KMS-11 (cell line): ENCODE measurements around the gene SPRY4.
A peak's percentile ranks its signal among the peaks of the same experiment; 100 is the strongest.

Experiments
- H2AFZ ChIP-seq: fragments of 200-600 bp; sonication (generic); 2 replicates; pipeline ENCODE4 v1.6.1; 2016; ENCODE audit warnings: antibody characterized with exemption, mixed run types, low read depth
- H3K27ac ChIP-seq: fragments of 200-600 bp; sonication (generic); 2 replicates; pipeline ENCODE4 v1.6.1; 2016; ENCODE audit warnings: mild to moderate bottlenecking, mixed run types
- H3K27me3 ChIP-seq: fragments of 200-600 bp; sonication (generic); 2 replicates; pipeline ENCODE4 v1.6.1; 2017; ENCODE audit warnings: mild to moderate bottlenecking, low read depth, mixed run types, moderate library complexity; ENCODE audit not compliant: insufficient read depth
- H3K36me3 ChIP-seq: fragments of 200-600 bp; sonication (generic); 2 replicates; pipeline ENCODE4 v1.6.1; 2017; ENCODE audit warnings: mild to moderate bottlenecking, mixed run types; ENCODE audit not compliant: insufficient read depth
- H3K4me1 ChIP-seq: fragments of 200-600 bp; sonication (generic); 2 replicates; pipeline ENCODE4 v1.6.1; 2016; ENCODE audit warnings: mild to moderate bottlenecking, low read depth, mixed run types; ENCODE audit not compliant: poor library complexity, severe bottlenecking
- H3K4me2 ChIP-seq: fragments of 200-600 bp; sonication (generic); 2 replicates; pipeline ENCODE4 v1.7.0; 2016; ENCODE audit warnings: mild to moderate bottlenecking, mixed run types
- H3K4me3 ChIP-seq: fragments of 200-600 bp; sonication (generic); IDR thresholded peaks from 2 replicates; pipeline ENCODE4 v1.6.1; 2017; ENCODE audit warnings: low read depth, low read length, mixed read lengths; ENCODE audit not compliant: insufficient read depth
- H3K79me2 ChIP-seq: fragments of 200-600 bp; sonication (generic); 2 replicates; pipeline ENCODE4 v1.6.1; 2016; ENCODE audit warnings: low read depth, mixed run types; ENCODE audit not compliant: insufficient read depth
- H3K9ac ChIP-seq: fragments of 200-600 bp; sonication (generic); 2 replicates; pipeline ENCODE4 v1.6.1; 2016; ENCODE audit warnings: mild to moderate bottlenecking, mixed run types
- H4K20me1 ChIP-seq: fragments of 200-600 bp; sonication (generic); 2 replicates; pipeline ENCODE4 v1.6.1; 2016; ENCODE audit warnings: mild to moderate bottlenecking, mixed run types; ENCODE audit not compliant: insufficient read depth
- TF ChIP-seq, protein P1 (sequence below): fragments of 200-600 bp; sonication (generic); conservative IDR thresholded peaks from 2 replicates; pipeline ENCODE4 v1.6.1; 2017; ENCODE audit warnings: low read depth, mild to moderate bottlenecking, antibody characterized with exemption, low read length, moderate library complexity, mixed read lengths

Gene SPRY4, protein sequence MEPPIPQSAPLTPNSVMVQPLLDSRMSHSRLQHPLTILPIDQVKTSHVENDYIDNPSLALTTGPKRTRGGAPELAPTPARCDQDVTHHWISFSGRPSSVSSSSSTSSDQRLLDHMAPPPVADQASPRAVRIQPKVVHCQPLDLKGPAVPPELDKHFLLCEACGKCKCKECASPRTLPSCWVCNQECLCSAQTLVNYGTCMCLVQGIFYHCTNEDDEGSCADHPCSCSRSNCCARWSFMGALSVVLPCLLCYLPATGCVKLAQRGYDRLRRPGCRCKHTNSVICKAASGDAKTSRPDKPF

DNA sequence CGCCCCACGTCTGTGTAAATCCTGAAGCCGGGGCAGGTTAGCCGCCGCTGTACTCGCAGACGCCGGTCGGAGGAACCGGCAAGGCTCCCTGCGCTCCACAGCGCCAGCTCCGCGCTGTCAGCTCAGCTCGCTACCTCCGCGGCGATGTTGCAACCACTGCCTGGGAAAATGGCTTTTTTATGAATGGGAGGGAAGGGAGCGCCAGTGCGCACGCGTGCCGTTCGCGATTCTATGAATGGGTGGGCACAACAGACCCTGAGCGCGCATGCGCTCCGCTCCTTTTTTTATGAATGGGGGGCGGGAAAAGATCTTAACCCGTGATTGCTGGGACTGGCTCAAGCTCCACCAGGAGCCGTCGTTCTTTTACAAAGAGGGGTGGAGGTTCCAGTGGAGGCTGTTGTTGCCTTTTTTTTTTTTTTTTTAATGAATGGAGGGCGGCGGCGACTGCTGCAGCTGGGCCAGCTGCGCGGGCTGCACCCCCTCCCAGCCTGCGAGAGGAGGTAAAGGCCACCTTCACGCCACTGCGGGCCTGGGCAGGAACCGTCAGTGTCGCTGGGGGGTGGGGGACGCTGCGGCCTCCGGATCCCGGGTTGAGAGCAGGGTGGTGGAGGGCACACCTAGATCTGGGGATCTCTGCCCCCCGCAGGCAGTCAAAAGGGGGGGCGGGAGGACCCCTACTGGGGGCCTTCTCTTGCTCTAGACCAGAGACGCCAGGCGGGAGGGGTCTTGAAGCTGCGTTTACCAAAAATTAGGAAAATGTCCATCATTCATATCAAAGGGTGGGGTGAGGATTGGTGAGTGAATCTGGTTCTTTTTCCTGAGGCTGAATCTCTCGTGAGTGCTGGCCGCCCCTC lies at the start of gene SPRY4:
SPRY4 (minus strand) TSS at position 151 of the 854 bp plus-strand sequence. CDS start 9,913 bp downstream, outside the sequence.
- Histone ChIP-seq H3K79me2 (no peaks in the 10 kb centered on the region), H3K9ac (peak within 1 kb of the TSS; percentile 64; the same call in 1 of the 2 replicates), H3K4me3 (no peak within 1 kb of the TSS), H3K36me3 (no peaks in the 10 kb centered on the region), H3K4me2 (peak within 1 kb of the TSS; percentile 87), H3K27me3 (no peaks in the 10 kb centered on the region), H3K4me1 (peaks cover 3% of the 10 kb centered on the region), H2AFZ (peak within 1 kb of the TSS; percentile 90), H3K27ac (peak within 1 kb of the TSS; percentile 61), H4K20me1 (no peaks in the 10 kb centered on the region)
- TF ChIP-seq, protein P1, sequence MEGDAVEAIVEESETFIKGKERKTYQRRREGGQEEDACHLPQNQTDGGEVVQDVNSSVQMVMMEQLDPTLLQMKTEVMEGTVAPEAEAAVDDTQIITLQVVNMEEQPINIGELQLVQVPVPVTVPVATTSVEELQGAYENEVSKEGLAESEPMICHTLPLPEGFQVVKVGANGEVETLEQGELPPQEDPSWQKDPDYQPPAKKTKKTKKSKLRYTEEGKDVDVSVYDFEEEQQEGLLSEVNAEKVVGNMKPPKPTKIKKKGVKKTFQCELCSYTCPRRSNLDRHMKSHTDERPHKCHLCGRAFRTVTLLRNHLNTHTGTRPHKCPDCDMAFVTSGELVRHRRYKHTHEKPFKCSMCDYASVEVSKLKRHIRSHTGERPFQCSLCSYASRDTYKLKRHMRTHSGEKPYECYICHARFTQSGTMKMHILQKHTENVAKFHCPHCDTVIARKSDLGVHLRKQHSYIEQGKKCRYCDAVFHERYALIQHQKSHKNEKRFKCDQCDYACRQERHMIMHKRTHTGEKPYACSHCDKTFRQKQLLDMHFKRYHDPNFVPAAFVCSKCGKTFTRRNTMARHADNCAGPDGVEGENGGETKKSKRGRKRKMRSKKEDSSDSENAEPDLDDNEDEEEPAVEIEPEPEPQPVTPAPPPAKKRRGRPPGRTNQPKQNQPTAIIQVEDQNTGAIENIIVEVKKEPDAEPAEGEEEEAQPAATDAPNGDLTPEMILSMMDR, result no peak

DNA sequence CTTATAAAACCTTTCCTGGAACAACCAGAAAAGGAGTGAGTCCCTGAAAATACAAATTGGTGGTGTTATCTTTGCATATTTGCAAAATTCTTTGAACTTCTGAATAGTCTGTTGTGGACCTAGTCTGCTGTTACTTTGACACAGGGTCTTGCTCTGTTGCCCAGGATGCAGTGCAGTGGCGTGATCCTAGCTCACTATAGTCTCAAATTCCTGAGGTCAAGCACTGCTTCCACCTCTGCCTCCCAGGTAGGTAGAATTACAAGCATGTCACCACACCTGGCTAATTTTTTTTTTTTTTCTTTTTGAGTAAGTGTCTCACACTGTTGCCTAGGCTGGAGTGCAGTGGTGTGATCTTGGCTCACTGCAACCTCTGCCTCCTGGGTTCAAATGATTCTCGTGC lies 43.7 kb upstream of the SPRY4 start:
- H3K9ac ChIP-seq, result no peak overlapping the region
- no peaks in the 10 kb centered on the region for H3K79me2 ChIP-seq
- H3K27ac ChIP-seq, result no peak overlapping the region
- no peak overlapping the region for H3K4me2 ChIP-seq
- no peaks in the 10 kb centered on the region for H4K20me1 ChIP-seq
- no peaks in the 10 kb centered on the region for H3K27me3 ChIP-seq
- TF ChIP-seq, protein P1, result no peak
- no peak overlapping the region for H3K4me3 ChIP-seq
- H3K36me3 ChIP-seq, result no peaks in the 10 kb centered on the region
- no peak overlapping the region for H2AFZ ChIP-seq
- H3K4me1 ChIP-seq, result no peaks in the 10 kb centered on the region

DNA sequence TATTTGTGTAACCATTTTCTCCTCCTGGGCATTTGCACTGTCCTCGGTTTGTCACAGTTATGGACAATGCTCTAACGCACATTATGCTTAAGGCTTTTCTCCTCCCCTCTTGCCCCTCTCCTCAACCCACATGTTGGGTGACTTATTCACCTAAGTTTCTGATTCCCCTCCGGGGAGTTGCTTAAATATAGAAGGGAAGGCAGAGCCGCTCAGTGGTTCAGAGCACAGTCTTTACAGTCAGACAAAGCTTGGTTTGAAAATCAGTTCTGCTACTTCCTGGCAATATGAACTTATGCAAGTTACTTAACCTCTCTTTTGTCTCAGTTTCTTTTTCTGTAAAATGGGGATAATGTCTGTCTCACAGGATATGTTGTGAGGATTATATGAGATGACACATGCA lies 41.2 kb upstream of the SPRY4 start:
- Histone ChIP-seq H4K20me1 (no peaks in the 10 kb centered on the region), H3K27ac (no peak overlapping the region), H3K4me1 (no peaks in the 10 kb centered on the region), H3K36me3 (no peaks in the 10 kb centered on the region), H3K27me3 (no peaks in the 10 kb centered on the region), H2AFZ (no peak overlapping the region), H3K4me2 (no peak overlapping the region), H3K9ac (no peak overlapping the region), H3K4me3 (no peak overlapping the region), H3K79me2 (no peaks in the 10 kb centered on the region)
- TF ChIP-seq, protein P1, result no peak

DNA sequence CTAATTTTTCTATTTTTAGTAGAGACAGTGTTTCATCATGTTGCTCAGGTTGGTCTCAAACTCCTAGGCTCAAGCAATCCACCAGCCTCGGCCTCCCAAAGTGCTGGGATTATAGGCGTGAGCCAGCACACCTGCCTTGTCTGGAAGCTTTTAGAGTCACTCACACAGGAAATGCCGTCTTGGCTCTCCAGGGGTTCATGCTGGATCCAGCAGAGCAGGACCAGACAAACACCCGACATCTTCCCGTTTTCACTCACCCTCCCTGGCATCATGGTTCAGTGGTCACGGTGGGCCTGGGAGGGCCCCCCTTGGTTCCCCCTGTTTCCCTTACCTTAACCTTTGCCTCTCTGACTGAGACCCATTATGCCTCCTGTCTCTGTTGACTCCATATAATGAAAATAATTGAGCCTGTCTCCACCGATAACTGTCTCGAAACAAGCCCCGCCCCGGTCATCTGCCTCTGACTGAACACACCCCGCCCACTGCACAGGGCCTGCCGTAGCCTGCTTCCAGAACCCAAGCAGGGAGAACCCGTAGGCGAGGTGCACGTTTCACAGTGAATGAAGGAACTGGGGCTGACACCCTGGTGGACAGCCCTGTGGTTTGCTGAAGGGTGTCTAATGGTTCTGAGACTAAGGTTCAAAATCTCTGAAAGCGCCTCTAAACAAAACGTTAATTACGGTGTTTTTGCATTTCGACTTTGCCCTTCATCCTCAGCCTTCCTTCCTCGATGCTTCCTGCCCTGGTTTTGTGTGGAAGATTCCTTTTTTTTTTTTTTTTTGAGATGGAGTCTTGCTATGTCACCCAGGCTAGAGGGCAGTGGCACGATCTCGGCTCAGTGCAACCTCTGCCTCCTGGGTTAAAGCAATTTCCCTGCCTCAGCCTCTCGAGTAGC lies 39.7 kb upstream of the SPRY4 start:
- no peaks in the 10 kb centered on the region for H3K27me3 ChIP-seq
- H3K4me1 ChIP-seq, result no peaks in the 10 kb centered on the region
- H2AFZ ChIP-seq, result no peak overlapping the region
- no peak overlapping the region for H3K4me2 ChIP-seq
- no peaks in the 10 kb centered on the region for H3K36me3 ChIP-seq
- H4K20me1 ChIP-seq, result no peaks in the 10 kb centered on the region
- no peak overlapping the region for H3K4me3 ChIP-seq
- no peaks in the 10 kb centered on the region for H3K79me2 ChIP-seq
- no peak overlapping the region for H3K27ac ChIP-seq
- H3K9ac ChIP-seq, result no peak overlapping the region
- TF ChIP-seq, protein P1, result no peak
